ENCODE data around the gene PREX1.

The PREX1 gene

DNA sequence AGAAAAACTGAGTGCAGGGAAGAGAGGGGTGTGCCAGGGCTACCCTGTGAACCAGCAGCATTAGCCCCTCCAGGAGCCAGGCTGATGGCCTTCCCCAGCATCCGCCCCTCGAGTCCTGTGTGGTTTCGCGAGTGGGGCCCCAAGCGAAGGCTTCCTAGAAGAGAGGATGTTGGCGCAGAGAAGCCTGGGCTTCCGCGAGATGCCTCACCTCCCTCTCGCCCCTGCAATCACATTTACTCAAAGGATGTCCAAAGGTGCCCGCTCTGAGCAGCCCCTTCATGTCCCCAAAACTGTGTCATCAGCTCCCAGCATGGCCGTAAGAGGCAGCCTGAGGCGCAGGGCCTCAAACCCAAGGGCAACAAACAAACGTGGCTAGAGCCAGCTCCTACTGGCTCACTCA is 111.7 kb downstream of the PREX1 start:
- no peak for DNase-seq

DNA sequence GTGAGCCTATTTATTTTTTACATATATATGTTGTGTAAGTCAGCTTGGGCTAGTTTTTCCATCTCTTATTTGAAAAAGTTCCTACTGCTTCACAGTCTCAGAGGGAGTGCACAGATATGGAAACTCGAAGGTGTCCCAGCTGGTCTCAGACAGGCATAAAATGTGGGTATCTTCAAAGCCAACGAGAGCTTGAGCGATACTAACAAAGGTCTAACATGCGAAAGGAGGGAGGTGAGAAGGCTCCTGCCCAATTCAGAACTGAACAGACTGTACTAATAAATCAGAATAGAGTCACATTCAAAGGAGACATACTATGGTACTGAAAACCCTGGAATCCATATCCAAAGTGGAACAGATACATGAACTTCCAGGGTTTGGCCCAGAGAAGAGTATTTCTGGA is 113.0 kb downstream of the PREX1 start:
- no peak for DNase-seq

- DNase-seq = no peak
Observed at GRCh38 chr20:48711696-48712464, 115.9 kb downstream of the PREX1 start.

DNA sequence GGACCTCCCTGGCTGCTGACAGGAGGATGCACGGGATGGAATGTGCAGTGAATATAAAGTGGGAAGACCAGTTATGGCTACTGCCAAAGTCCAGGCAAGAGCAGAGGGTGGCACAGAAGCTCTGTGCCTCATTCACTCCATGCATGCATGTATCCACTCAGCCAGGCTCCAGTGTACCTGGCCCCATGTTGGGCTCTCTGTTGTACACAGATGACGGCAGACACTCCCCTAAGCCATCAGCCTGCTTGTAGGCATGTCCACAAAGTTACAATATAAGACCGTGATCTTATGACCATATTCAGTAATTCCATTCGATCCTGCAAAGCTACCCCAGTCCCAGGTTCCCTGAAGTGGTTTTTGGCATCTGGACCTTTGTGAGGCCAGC is 116.8 kb downstream of the PREX1 start:
- no peak for DNase-seq

DNA sequence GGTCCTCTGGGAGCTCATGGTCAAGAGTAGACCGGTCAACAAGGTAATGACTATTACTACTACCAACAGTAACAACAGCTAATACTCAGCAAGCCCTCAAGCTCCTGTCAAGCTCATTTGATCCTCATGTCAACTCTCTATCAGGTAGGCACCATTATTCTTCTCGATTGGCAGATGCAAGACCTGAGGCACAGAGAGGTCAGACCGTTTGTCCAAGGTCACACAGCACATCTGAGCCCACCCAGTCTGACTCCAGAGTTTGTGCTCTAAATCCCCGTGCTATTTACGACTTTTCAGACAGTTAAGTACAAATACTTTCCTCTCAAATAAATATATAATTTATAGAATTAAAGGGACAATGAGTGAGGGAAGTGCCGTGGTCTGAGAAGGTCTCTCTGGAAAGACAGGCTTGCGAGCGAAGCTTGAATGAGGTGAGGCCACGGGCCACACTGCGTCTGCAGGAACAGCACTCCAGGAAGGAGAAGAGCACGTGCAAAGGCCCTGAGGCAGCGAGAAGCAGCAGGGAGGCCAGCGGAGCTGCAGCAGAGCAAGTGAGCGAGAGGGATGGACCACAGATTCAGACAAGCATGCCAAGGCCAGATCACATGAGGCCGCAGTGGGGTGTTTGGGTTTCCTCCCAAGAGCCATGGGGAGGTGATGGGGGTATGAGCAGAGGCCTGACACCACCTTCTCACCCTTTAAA is 117.3 kb downstream of the PREX1 start:
- DNase-seq = no peak

DNA sequence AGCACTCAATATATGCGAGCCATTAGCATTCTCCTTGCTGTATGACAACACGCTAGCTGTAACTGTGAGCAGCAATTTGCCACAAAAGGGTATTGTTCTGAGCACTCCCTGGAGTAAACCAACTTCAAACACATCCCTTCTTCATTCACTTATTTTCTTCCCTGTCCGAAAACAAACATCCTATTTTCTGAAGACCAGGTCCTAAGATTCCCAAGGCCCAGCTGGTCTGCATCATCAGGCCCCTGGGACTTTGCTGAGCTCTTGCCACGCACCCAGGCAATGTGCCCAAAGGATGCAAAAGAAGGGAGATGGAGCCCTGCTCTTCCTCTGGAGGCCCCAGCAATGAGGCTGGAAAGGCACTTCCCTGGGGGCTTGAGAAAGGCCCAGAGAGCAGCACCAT is 118.1 kb downstream of the PREX1 start:
- no peak for DNase-seq

DNA sequence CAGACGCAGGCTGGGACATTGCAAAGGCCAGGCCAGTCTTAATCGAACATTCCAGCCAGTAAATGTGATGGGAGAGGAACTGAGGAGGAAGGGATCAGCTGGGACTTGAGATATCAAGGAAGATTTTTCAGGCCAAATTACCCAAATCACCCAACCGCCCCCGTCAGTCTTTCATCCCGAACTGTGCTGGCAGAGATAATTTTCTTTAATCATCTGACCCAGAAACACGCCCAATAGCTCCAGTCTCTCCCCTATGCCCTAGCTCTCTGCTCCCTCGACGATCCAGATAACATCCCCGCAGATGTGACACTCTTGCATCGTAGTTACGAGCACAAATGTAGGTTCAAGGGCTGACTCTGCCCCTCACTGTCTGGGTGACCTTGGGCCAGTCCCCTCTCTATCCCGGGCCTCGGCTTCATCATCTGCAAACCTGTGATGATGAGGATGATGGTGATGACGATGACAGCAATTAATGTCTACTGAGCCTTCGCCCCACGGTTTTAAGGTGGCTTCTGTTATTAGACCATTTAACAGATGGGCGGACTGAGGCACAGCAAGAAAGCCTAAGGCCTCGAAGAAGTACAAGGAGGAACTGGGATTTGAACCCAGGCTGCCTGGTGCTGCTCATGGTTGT is 118.6 kb downstream of the PREX1 start:
- no peak for DNase-seq

- no peak for DNase-seq
Observed at GRCh38 chr20:48708630-48709029, 119.2 kb downstream of the PREX1 start.

DNA sequence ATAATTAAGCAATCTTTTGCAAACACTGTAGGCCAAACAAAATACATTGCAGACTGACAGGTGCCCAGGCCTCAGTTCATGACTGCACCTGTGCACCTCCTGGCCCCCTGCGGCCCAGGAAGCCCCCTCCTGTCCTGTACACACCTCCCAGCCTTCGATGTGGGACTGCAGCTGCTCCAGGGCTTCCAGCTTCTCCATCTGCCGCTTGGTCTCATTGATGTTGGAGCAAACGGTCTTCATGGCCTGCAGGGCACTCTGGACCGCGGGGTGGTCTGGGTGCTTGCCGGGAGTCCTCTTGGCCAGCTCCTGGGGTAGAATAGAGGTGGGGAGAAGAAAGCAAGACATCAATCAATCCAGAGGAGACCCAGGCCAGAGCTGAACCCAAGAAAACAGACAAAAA is 119.7 kb downstream of the PREX1 start:
- DNase-seq = no peak

DNA sequence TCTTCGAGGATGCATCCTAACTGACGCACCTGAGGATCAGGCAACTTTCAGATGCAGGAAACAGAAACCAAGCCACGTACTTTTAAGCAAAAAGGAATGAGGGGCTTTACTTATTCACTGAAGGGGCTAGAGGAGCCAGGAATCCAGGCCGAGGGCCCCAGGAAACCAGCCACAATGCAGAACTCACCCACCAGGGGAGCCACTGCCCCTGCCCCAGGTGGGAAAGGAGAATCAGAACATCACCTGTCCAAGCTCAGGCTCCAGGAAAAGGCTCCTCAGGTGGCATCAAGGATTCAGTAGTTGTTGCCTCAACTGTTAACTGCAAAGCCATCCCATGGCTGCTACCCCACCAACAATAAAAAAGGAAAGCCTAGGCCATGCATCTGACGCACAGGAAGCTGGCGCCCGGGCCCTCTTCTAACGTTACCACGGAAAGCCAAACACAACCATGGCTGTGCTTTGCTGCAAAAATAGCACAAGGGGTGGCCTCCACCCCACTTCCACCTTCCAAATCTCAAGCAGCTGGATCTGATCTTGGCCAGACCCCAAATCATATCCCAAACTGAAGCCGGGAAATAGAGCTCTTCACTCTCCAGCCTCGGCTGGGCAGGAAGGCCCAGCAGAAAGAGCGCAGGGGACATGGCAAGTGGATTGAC is 121.0 kb downstream of the PREX1 start:
- DNase-seq = no peak

DNA sequence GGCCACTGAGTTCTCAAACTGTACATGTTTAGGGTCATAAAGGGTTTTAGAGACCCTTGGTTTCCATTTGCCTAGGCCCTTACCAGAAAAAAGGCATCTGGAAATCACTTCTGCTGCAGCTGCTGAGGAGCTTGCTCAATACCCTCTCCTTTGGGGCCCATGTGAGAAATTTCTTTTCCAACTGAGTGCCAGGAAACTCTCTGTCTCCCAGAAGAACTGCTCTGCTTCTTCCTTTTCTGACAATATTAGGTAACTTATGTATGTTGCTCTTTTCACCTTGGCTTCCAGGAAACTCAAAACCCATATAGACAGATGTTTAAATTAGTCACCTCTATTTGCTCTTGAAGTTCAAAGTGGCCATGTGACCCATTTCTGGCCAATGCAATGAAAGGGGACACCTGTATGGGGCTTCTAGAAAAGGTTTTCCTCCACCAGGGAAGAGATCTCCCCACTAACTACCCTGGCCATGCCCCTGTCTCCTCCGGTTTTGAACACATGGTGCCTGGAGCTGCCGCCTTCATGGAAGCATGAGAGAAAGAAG is 121.6 kb downstream of the PREX1 start:
- DNase-seq = no peak

DNA sequence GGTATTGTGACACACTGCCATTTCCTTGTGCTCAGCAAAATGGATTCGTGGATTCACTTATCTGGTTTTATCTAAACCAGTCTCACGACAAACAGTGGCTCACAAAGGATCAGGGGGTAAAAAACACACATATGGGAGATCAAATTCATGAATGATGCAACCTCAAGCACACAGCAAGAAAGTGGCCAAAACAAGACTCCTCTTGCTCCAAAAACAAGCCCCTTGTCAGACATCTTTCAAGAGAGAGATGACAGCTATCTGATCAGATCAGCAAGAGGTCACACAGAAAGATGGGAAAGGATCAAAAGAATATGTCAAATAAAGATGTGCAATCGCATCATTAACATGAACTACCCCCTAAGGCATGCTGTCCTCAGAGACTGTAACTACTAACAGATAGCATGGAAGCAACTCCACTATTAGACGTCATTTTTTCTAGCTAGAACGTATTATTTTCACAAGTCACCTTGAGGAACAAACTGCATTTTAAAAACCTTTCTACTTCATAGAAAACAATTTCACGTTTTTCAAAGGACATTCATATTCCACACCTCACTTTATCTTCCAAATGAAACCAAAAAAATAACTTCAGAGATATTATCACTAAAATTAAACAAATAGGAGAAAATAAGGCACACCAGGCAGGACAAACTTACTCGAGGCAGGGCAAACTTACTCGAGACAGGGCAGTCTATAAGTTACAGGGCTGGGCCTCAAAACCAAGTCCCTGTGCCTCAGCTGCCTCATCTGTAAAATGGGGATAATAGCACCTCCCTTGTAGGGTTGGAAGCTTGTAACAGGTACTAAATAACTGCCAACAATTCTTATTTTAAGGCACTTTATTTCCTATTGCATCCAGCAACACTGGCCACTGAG is 122.3 kb downstream of the PREX1 start:
- no peak for DNase-seq

DNA sequence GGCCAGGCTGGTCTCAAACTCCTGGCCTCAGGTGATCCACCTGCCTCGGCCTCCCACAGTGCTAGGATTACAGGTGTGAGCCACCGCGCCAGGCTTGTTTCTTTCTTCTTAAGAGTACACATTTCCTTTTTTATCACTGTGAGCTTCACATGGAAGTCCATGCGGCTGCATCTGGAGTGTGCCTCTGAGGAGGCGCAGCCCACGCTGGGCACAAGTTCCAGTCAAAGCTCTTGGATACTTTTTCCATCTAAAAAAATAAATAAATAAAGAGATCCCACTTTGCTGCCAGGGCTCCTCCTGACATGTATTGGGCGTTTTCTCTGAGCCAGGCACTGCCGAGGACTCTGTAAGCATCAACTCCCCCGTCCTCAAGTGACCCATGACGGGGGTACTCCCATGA is 123.0 kb downstream of the PREX1 start:
- DNase-seq = no peak

- DNase-seq = no peak
Observed at GRCh38 chr20:48703511-48704219, 124.1 kb downstream of the PREX1 start.

- no peak for DNase-seq
Observed at GRCh38 chr20:48703107-48703506, 124.7 kb downstream of the PREX1 start.

- no peak for DNase-seq
Observed at GRCh38 chr20:48702455-48702913, 125.3 kb downstream of the PREX1 start.

- no peak for DNase-seq
Observed at GRCh38 chr20:48701702-48702101, 126.1 kb downstream of the PREX1 start.

DNA sequence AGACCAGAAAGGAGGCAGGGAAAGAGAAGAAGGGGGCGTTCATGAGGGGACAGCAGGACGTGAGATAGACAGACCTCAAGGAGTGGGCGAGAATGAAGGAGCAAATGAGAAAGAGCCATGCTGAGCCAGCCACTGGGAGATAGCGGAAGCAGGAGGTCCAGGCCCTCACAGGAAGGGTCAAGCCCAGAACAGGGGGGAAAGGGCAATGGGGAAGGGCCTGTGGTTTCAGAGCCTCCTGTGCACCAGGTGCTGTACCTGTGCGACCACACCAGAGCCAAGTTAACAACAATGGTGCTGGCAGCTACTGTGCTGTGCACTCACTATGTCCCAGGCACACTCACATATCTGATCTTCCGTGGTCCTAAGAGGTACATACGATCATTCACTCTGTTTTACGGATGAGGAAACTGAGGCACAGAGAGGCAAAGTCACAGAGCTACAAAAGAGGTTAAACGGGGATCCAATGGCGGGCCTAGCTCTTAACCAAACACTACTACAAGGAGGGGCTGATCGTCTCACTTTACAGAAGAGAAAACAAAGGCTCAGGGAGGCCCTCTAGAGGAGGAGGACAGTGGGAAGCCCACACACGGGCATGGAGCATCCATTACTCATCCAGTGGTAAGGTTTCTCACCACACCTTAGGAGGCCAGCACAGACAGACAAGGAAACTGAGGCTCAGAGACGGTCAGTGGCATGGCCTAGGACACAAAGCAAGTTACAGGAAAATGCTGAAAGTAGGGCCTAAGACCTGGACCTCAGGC is 129.1 kb downstream of the PREX1 start:
- DNase-seq = no peak

- DNase-seq = no peak
Observed at GRCh38 chr20:48697845-48698491, 129.8 kb downstream of the PREX1 start.

DNA sequence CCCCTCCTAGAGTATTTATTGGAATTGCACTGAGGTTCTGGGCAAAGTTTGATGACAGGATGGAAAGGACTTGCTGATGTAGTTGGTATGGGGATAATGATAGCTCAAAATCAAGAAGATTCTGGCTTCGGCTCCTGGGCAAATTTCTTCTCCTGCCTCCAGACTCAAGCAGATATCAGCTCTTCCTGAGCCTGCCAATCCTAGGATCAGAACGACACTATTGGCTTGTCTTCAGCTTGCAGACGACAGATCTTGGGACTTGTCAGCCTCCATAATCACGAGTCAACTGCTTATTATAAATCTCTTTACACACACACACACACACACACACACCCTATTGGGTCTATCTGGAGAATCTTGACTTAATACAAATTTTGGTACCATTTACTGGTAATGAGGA is 131.1 kb downstream of the PREX1 start:
- no peak for DNase-seq
